Transverse colon (tissue), 4 donors: ENCODE data around the gene MTFR2. TPM values are rescaled to one million over a fixed set of nuclear protein-coding genes. Genes with fewer than 3 reads are reported as not detected.

Experiments used
- DNase-seq: peaks from one replicate; pipeline ENCODE4 v3.0.0-alpha.2; 2019
- H3K27ac ChIP-seq, 4 donors: fragments of 200-600 bp; sonication (generic); 2 replicates each; pipeline ENCODE4 v1.5.1; 2016 to 2018; ENCODE audit warnings: inconsistent platforms in 4 of 4
- H3K27me3 ChIP-seq: fragments of 200-600 bp; sonication (generic); 2 replicates; pipeline ENCODE4 v1.5.1; 2017; ENCODE audit warnings: inconsistent platforms
- H3K36me3 ChIP-seq, 4 donors: fragments of 200-600 bp; sonication (generic); 2 replicates each; pipeline ENCODE4 v1.5.1; 2017 to 2019; ENCODE audit warnings: inconsistent platforms in 4 of 4
- H3K4me1 ChIP-seq, 4 donors: fragments of 200-600 bp; sonication (generic); 2 replicates each; pipeline ENCODE4 v1.5.1; 2017 to 2020; ENCODE audit warnings: inconsistent platforms in 4 of 4
- H3K4me3 ChIP-seq, 4 donors: fragments of 200-600 bp; sonication (generic); 1 replicate in 1 of 4; 2 replicates in 3 of 4; pipeline versions ENCODE4 v1.5.1 to v1.6.1; 2017 to 2019; ENCODE audit warnings: inconsistent platforms in 4 of 4
- H3K9me3 ChIP-seq, 2 donors: fragments of 200-600 bp; sonication (generic); 2 replicates each; pipeline ENCODE4 v1.5.1; 2017 to 2019; ENCODE audit warnings: inconsistent platforms in 2 of 2
- CTCF ChIP-seq, 5 experiments: fragments of 200-600 bp in 3 of 5; fragments of 450-650 bp in 2 of 5; sonication (generic) in 3 of 5; IDR thresholded peaks; 1 replicate in 2 of 5; 2 replicates in 3 of 5; pipeline ENCODE4 v1.5.1; 2016 to 2017; ENCODE audit warnings: antibody characterized with exemption in 5 of 5, inconsistent platforms in 3 of 5, mild to moderate bottlenecking in 2 of 5, moderate library complexity in 1 of 5
- EP300 ChIP-seq: sonication (generic); formaldehyde crosslinking; IDR thresholded peaks from one replicate; pipeline ENCODE4 v1.6.1; 2017; ENCODE audit warnings: antibody characterized with exemption, low read depth
- POLR2A ChIP-seq: fragments of 450-650 bp; IDR thresholded peaks from one replicate; pipeline ENCODE4 v1.6.1; 2016; ENCODE audit warnings: antibody characterized with exemption, mild to moderate bottlenecking, moderate library complexity
- POLR2AphosphoS5 ChIP-seq, 3 donors: sonication (generic); formaldehyde crosslinking; IDR thresholded peaks; one replicate each; pipeline ENCODE4 v1.6.1; 2016; ENCODE audit warnings: antibody characterized with exemption in 3 of 3
- WGBS, 2 donors: methylation state at CpG; one replicate each; pipeline ENCODE4 v1.1.5; 2018; ENCODE audit warnings: low coverage in 1 of 2; 5-methylcytosine and 5-hydroxymethylcytosine counted together
- in situ Hi-C, 4 donors: fragments of 200-750 bp; cut with MboI; loops; one replicate each; pipeline versions ENCODE4 v1.15.0 to v1.15.1; 2017; ENCODE audit warnings: low sequenced_read_pairs in 3 of 4, low pct_ligation_motif_present in 1 of 4, low pct_unique_long_range_greater_than_20kb in 1 of 4
- intact Hi-C: fragments of 100-400 bp; cut with DNase I; formaldehyde crosslinking; loops from one replicate; pipeline ENCODE4 v1.15.1; 2023; ENCODE audit warnings: low total_unique reads
- total RNA-seq, 4 donors: library from RNA; depleted of rRNA; stranded (reverse); fragments of >200 nt; gene quantifications; one replicate each; pipeline ENCODE4 v1.1.0, GENCODE V29; 2016

The MTFR2 gene
- 1 to 10 TPM in 2 of 4 donors, under 1 TPM in 1, not detected in 1; 0.68 to 5.8 (median 1.4) TPM for total RNA-seq

DNA sequence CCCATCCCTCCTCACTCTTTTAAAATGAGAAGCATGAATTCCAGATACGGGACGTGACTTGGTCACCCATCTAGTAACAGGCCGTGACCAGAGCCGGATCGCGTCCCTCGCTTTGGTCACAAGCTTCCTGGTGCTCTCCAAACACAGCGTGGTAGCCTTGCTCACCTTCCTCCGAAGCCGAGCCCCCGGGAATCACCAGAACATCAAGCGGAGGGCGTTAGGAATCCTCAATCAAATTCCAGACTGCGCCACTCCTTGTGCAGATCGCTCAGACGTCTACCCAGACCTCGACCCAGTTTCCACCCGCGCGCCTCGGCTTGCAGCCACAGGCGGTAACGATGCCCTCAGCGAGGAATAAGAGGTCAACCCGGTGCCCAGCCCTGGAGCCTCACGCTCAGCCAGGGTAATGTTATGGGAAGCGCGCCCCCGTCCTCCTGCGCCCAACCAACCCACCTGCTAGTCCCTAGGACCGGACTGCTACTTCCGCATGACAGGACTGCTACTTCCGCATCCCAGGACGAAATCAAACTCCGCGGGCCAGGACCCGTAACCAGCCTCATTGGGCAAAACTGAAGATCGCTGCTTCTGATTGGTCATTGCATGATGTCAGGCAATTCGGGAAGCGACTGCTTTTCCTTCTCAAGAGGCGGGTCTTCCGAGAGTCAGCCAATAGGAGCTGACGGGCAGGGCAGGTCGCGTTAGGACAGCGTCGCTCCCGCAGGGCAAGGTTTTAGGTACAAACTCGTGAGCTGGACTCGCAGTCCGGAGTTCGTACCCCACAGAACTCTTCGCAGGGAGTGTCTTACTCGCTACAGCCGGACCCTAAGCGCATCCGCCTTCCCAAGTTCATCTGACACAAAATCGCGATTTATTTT lies at the start of gene MTFR2:
TSS of gene MTFR2 (minus strand) at position 501 of the 875 bp plus-strand sequence. CDS start 1,212 bp downstream, outside the sequence.
- Histone ChIP-seq H3K9me3 (no peaks in the 10 kb centered on the region), H3K27ac (peak within 1 kb of the TSS; percentile 49 to 77 (median 62)), H3K4me3 (peak within 1 kb of the TSS; percentile 56 to 72 (median 65)), H3K36me3 (no peaks in the 10 kb centered on the region), H3K27me3 (no peaks in the 10 kb centered on the region), H3K4me1 (peaks cover 11 to 22% (median 14%) of the 10 kb centered on the region in 4 donors)
- TF ChIP-seq EP300, result no peak
- TF ChIP-seq POLR2A, result no peak
- peak; percentile 67 to 91 (median 77) for TF ChIP-seq POLR2AphosphoS5 (IDR thresholded peaks at IDR 0.05)
- 0% methylated on average over 8 to 58 of the region's 59 CpGs for WGBS, 2 donors
- intact Hi-C loops, result no loop called here
- peak; percentile 96 for DNase-seq
- in situ Hi-C loops, result no loop called here

- 89 to 100% methylated on average over 1 to 3 of the region's 3 CpGs for WGBS, 2 donors
- TF ChIP-seq POLR2A, result no peak
- no peak for TF ChIP-seq EP300
- peaks cover 7 to 12% (median 9%) of the 10 kb centered on the region in 4 donors for H3K4me1 ChIP-seq
- no peak overlapping the region for H3K27ac ChIP-seq
- H3K9me3 ChIP-seq, result no peaks in the 10 kb centered on the region
- in situ Hi-C loops (loop anchor here in 1 of 4 donors (25.0 kb wide), 1 partner anchor 493 kb away; the partner anchor contains the start of gene MAP3K5), intact Hi-C loops (no loop called here)
- no peaks in the 10 kb centered on the region for H3K36me3 ChIP-seq
- no peak overlapping the region for H3K4me3 ChIP-seq
- DNase-seq, result no peak
- H3K27me3 ChIP-seq, result no peaks in the 10 kb centered on the region
Observed at GRCh38 chr6:136294621-136295020, 44.5 kb upstream of the MTFR2 start.

DNA sequence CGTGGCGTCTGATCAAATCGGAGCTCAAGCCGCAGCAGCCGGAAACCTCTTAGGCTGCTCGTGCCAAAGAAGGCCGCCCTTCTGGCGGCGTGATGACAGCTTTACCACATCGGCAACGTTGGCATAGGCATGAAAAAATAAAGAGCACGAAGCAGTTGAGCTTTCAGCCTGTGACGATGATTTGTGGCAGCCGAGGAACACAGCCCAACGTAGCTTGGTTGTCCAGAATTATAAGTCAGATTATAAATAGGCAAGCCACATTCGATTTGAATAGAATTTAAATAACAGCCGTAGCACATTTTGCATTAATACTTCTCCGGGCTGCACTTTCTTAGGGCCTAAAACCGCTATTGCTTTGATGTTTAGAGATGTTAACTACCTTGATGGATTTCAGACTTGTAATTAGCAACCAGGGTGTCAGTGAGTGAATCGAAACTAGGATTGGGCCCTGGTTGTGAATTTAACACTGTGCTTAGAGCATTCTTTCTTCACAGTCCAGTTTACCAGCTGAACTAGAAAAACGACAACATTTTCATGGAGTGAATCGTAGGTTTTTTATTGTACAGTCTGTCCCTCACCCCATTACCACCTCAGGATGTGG lies 40.4 kb upstream of the MTFR2 start:
- Histone ChIP-seq H3K4me3 (peak overlapping the region; percentile 64 to 86 (median 76)), H3K27ac (peak overlapping the region; percentile 98 to 99 (median 99)), H3K9me3 (no peaks in the 10 kb centered on the region), H3K4me1 (peaks cover 14 to 41% (median 33%) of the 10 kb centered on the region in 4 donors), H3K27me3 (no peaks in the 10 kb centered on the region), H3K36me3 (no peaks in the 10 kb centered on the region)
- 1 to 5% methylated on average over 3 to 22 of the region's 22 CpGs for WGBS, 2 donors
- peak; percentile 75 for DNase-seq
- in situ Hi-C loops (loop anchor here in 1 of 4 donors (25.0 kb wide), 1 partner anchor 497 kb away; the partner anchor contains the start of gene MAP3K5), intact Hi-C loops (no loop called here)
- TF ChIP-seq POLR2A (no peak), EP300 (no peak), POLR2AphosphoS5 (IDR thresholded peaks at IDR 0.05) (peak in 1 of 3 donors; percentile 18), CTCF (IDR thresholded peaks at IDR 0.05) (peak in 1 of 5 experiments; percentile 26)

DNA sequence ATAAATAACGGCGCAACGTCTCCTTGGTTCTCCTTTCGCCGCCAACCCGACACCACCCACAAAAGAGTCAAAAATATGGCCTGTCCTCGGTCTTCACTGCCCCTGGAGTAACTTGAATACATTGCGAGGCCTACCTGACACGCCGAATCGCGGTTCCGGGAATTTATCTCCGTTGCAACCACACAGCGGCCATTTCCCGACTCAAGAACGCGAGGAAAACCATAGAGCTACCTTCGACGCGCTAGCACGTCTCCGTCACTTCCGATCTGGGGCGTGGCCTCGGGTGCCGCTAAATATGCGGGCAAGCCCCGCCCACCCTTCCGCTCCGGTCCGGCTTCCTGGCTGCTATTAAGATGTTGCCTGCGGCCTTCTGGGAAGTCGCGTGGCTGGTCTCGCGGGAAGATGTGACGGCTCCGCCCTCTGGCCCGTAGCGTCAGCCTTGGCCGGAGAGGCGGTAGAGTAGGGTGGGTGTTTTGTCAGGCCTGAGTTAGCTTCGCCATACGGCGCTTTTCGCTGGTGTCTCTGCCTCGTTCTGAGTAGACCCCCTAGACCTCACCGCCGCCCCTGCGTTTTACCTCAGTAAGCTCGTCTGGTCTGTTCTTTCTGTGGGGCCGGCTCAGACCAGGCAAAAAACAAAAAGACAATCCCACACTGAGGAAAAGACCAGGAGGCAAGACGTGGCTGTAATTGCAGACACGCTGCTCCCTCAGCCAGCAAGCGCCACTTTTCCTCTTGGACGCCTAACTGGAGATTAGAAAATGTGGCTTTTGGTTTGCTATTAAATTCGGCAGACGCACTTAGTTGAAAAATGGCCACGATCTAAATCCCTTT lies 39.7 kb upstream of the MTFR2 start, which contains the start of gene BCLAF1:
TSS of gene BCLAF1 (minus strand) at position 268 of the 831 bp plus-strand sequence. CDS start 9,980 bp downstream, outside the sequence.
- intact Hi-C loops (loop anchor here (5.0 kb wide), 1 partner anchor 933 kb away; no protein-coding TSS in a partner anchor), in situ Hi-C loops (loop anchor here in 1 of 4 donors (25.0 kb wide), 1 partner anchor 498 kb away; the partner anchor contains the start of gene MAP3K5)
- Histone ChIP-seq H3K27me3 (no peaks in the 10 kb centered on the region), H3K9me3 (no peaks in the 10 kb centered on the region), H3K27ac (peak within 1 kb of the TSS; percentile 98 to 99 (median 99)), H3K36me3 (no peaks in the 10 kb centered on the region), H3K4me1 (peaks cover 17 to 48% (median 40%) of the 10 kb centered on the region in 4 donors), H3K4me3 (peak within 1 kb of the TSS; percentile 67 to 86 (median 76))
- peak; percentile 100 for DNase-seq
- WGBS, 2 donors, result 0% methylated on average over 14 to 46 of the region's 60 CpGs
- TF ChIP-seq POLR2A (peak; percentile 99), POLR2AphosphoS5 (IDR thresholded peaks at IDR 0.05) (peak; percentile 98 to 100 (median 100)), CTCF (IDR thresholded peaks at IDR 0.05) (no peak), EP300 (peak; percentile 88)
